Choroid plexus epithelial cell (primary cell): ENCODE measurements around the gene WNK2.

Experiments used
- DNase-seq: peaks from one replicate; pipeline ENCODE4 v3.0.0-alpha.2; 2010; ENCODE audit warnings: low read depth
- H3K4me3 ChIP-seq: 2 replicates; pipeline ENCODE4 v1.5.1; 2011; ENCODE audit warnings: low read depth, mild to moderate bottlenecking, control low read depth, low read length, moderate library complexity
- CTCF ChIP-seq: conservative IDR thresholded peaks from 2 replicates; pipeline ENCODE4 v1.5.1; 2011; ENCODE audit warnings: low read depth, mild to moderate bottlenecking, control low read depth, inconsistent platforms, low read length, moderate library complexity

The WNK2 gene

GRCh38 chr9:93263334-93264229 is 79.6 kb downstream of the WNK2 start:
- no peak for TF ChIP-seq CTCF
- no peak for DNase-seq
- no peak overlapping the region for H3K4me3 ChIP-seq

GRCh38 chr9:93264338-93265125 is 80.6 kb downstream of the WNK2 start:
- H3K4me3 ChIP-seq: no peak overlapping the region
- no peak for TF ChIP-seq CTCF
- DNase-seq: no peak

GRCh38 chr9:93265301-93265971 is 81.5 kb downstream of the WNK2 start:
- TF ChIP-seq CTCF: no peak
- H3K4me3 ChIP-seq: no peak overlapping the region
- no peak for DNase-seq

DNA sequence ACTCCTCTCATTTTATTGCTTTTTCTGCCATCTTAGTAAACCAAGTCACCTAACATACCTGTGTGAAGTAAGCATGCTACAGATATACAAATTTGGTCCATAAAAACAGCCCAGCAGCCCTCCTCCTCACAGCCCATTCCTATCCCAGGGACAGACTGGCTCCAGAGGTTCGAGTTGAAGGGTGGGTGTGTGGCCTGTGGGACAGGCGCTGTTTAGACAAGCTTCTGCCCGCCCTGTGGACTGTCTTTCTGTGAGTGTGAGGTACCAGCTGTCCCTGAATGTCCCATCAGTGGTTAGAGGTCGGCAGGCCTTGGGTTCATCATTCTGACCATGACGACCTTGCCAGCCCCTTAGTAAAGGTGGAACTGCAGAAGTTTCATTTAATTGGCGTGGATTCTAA is 82.0 kb downstream of the WNK2 start:
- TF ChIP-seq CTCF: no peak
- DNase-seq: no peak
- H3K4me3 ChIP-seq: no peak overlapping the region

- H3K4me3 ChIP-seq: no peak overlapping the region
- no peak for DNase-seq
- TF ChIP-seq CTCF: no peak
Measured at GRCh38 chr9:93266521-93267001, 82.6 kb downstream of the WNK2 start.

GRCh38 chr9:93267091-93267541 is 83.2 kb downstream of the WNK2 start:
- TF ChIP-seq CTCF: no peak
- DNase-seq: no peak
- no peak overlapping the region for H3K4me3 ChIP-seq
